Epithelial cell of esophagus (primary cell): Measurements from ENCODE around the gene RUFY1.
"Not testable (repeated sequence)": the region's sequence is repeated elsewhere in the genome, so short reads cannot be mapped to it uniquely, and the experiment has no call there.

Source experiments
- DNase-seq: peaks from one replicate; pipeline ENCODE4 v3.0.0; 2010; ENCODE audit warnings: low read depth
- H3K4me3 ChIP-seq: 2 replicates; pipeline ENCODE4 v1.5.1; 2011; ENCODE audit warnings: mild to moderate bottlenecking, low read length, control low read depth
- TF ChIP-seq, protein P1 (sequence below): IDR thresholded peaks from 2 replicates; pipeline ENCODE4 v1.5.1; 2011; ENCODE audit warnings: low read depth, mild to moderate bottlenecking, low read length, control low read depth, inconsistent platforms; ENCODE audit not compliant: insufficient read depth; ENCODE audit errors: missing control alignments

The RUFY1 gene

DNA sequence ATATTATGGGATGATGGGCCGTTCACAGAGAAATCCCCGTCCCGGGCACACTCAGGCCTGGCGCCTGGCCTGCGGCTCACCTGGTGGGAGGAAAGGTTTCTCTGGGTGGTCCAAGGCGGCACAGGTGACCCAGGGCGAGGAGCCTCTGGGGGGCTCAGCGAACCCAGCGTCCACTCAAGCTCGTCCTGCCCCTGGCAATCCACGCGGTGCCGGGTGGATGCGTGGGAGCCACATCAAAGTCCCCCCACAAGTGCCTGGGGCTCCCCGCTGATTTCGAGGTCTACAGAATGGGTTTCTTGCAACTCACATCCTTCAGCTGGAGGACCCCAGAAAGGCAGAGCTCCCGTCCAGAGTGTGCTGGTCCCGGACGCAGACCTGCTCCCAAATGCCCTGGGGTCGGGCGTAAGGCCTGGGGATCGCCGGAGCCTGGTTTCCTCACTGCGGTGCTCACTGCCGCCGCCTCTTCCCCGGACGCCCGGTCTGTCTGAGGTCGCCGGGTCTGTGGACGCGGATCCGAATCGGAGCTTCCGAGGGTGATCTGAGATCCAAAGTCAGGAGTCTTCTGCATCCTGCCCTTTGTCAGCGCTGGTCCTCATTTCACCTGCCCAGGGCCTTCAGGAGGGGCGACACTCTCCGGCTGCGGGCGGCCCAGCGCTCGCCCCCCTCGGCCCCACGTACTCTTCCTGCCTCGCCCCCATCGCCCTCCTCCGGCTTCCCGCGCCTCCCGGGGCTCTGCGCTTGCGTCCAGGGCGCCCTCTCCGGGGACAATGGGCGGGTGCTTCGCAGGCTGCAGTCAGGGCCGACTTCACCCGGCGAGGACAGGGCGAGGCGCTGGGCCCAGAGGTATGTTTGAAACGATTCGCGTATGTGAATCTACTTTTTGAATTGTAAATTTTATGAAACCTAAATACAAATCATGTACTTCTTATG lies 20.0 kb upstream of the RUFY1 start:
- DNase-seq, result no peak
- TF ChIP-seq, protein P1, sequence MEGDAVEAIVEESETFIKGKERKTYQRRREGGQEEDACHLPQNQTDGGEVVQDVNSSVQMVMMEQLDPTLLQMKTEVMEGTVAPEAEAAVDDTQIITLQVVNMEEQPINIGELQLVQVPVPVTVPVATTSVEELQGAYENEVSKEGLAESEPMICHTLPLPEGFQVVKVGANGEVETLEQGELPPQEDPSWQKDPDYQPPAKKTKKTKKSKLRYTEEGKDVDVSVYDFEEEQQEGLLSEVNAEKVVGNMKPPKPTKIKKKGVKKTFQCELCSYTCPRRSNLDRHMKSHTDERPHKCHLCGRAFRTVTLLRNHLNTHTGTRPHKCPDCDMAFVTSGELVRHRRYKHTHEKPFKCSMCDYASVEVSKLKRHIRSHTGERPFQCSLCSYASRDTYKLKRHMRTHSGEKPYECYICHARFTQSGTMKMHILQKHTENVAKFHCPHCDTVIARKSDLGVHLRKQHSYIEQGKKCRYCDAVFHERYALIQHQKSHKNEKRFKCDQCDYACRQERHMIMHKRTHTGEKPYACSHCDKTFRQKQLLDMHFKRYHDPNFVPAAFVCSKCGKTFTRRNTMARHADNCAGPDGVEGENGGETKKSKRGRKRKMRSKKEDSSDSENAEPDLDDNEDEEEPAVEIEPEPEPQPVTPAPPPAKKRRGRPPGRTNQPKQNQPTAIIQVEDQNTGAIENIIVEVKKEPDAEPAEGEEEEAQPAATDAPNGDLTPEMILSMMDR, result no peak
- no peak overlapping the region for H3K4me3 ChIP-seq

- DNase-seq, result no peak
- H3K4me3 ChIP-seq, result no peak overlapping the region
- TF ChIP-seq, protein P1, result no peak
Measured at GRCh38 chr5:179533024-179533423, 17.3 kb upstream of the RUFY1 start.

DNA sequence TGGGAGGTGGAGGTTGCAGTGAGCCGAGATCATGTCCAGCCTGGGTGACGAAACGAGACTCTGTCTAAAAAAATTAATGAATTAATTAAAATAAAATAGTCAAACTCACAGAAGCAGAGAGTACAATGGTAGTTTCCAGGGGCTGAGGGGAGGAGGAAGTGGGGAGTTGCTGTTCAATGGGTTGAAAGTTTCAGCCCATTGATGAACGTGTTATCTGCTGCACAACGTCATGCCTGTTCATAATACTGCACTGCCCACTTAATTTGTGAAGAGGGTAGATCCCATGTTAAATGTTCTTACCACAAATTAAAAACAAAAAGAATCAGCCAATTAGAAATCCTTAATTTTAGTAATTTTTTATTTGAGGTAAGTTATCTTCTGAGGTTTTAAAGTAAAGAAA lies 16.4 kb upstream of the RUFY1 start:
- H3K4me3 ChIP-seq, result no peak overlapping the region
- no peak for DNase-seq
- TF ChIP-seq, protein P1, result no peak

- TF ChIP-seq, protein P1, result no peak
- no peak for DNase-seq
- H3K4me3 ChIP-seq, result no peak overlapping the region
Measured at GRCh38 chr5:179534431-179534830, 15.9 kb upstream of the RUFY1 start.

DNA sequence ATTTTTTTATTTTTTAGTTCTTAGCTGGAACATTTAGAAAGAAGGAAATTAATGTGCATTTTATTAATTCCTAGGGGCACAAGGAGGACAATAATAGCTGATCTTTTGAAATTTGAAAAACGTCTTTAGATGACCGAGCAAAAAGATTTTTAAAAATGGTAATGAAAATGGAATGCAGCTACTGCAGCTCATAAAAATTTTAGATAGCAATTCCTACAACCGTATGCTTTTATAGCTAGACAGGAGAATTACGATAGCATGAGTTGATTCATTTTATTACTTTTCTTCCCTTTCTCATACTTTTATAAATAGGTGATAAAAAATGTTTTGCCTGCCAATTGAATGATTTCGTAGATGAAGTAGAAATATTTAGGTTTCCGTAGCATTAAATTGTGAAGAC lies 13.7 kb upstream of the RUFY1 start:
- TF ChIP-seq, protein P1, result no peak
- H3K4me3 ChIP-seq, result no peak overlapping the region
- no peak for DNase-seq

- TF ChIP-seq, protein P1, result no peak
- no peak for DNase-seq
Measured at GRCh38 chr5:179542170-179542569, 8.2 kb upstream of the RUFY1 start.

GRCh38 chr5:179543275-179543674 lies 7.1 kb upstream of the RUFY1 start:
- not testable (repeated sequence) for H3K4me3 ChIP-seq, DNase-seq

More at GRCh38 chr5:179542170-179542569, 8.2 kb upstream of the RUFY1 start:
- no peak overlapping the region for H3K4me3 ChIP-seq
